HG03520 (cell line): ENCODE data around the gene SIRT2.
"Not testable (repeated sequence)": the region's sequence is repeated elsewhere in the genome, so short reads cannot be mapped to it uniquely, and the experiment has no call there.

Experiments used
- ATAC-seq: cut with Tn5 transposase; IDR thresholded peaks from one replicate; pipeline ENCODE4 v1.9.1; 2021; ENCODE audit warnings: mild to moderate bottlenecking, moderate library complexity; ENCODE audit not compliant: unreplicated experiment

SIRT2 gene

GRCh38 chr19:38869836-38870607 lies 29.4 kb downstream of the SIRT2 start:
- peak; percentile 71 for ATAC-seq

GRCh38 chr19:38869160-38869835 lies 30.1 kb downstream of the SIRT2 start:
- ATAC-seq = no peak

GRCh38 chr19:38868551-38868950 lies 30.9 kb downstream of the SIRT2 start:
- ATAC-seq = no peak

GRCh38 chr19:38867171-38867780 lies 32.1 kb downstream of the SIRT2 start:
- ATAC-seq = no peak

- no peak for ATAC-seq
These were observed 36.9 kb downstream of the SIRT2 start for GRCh38 chr19:38862321-38863059.

- no peak for ATAC-seq
These were observed 38.0 kb downstream of the SIRT2 start for GRCh38 chr19:38861368-38861767.

GRCh38 chr19:38859631-38860204 lies 39.7 kb downstream of the SIRT2 start:
- ATAC-seq = not testable (repeated sequence)

GRCh38 chr19:38856813-38857212 lies 42.6 kb downstream of the SIRT2 start:
- ATAC-seq = no peak

GRCh38 chr19:38855751-38856150 lies 43.7 kb downstream of the SIRT2 start:
- not testable (repeated sequence) for ATAC-seq

- ATAC-seq = not testable (repeated sequence)
These were observed 44.5 kb downstream of the SIRT2 start for GRCh38 chr19:38854961-38855360.

GRCh38 chr19:38853214-38853613 lies 46.2 kb downstream of the SIRT2 start:
- no peak for ATAC-seq

- no peak for ATAC-seq
These were observed 47.0 kb downstream of the SIRT2 start for GRCh38 chr19:38852231-38853044.

GRCh38 chr19:38851622-38852230 lies 47.7 kb downstream of the SIRT2 start:
- no peak for ATAC-seq

- ATAC-seq = no peak
These were observed 48.3 kb downstream of the SIRT2 start for GRCh38 chr19:38850976-38851621.

- peak; percentile 66 for ATAC-seq
These were observed 48.9 kb downstream of the SIRT2 start for GRCh38 chr19:38850436-38850975.

GRCh38 chr19:38849860-38850435 lies 49.5 kb downstream of the SIRT2 start, which contains the start of gene HNRNPL:
HNRNPL (minus strand) TSS chr19:38849986; CDS start chr19:38849966, 20 bp downstream.
- peak; percentile 43 for ATAC-seq

- ATAC-seq = peak; percentile 18
These were observed 50.1 kb downstream of the SIRT2 start for GRCh38 chr19:38849147-38849859.
